HepG2 (cell line): ENCODE results near the gene TMEM19. TPM values are rescaled to one million over a fixed set of nuclear protein-coding genes. Genes with fewer than 3 reads are reported as not detected.

Experiments used
- CREM ChIP-seq, 2 experiments: sonication (generic) in 1 of 2; formaldehyde crosslinking in 1 of 2; IDR thresholded peaks; 2 replicates each; pipeline versions ENCODE4 v1.4.0 to v1.6.1; 2016 to 2020; ENCODE audit warnings: antibody characterized with exemption in 1 of 2, mild to moderate bottlenecking in 1 of 2, missing genetic modification reagents in 1 of 2
- GLI4 ChIP-seq: sonication (generic); formaldehyde crosslinking; IDR thresholded peaks from 2 replicates; pipeline ENCODE4 v1.5.1; 2020; ENCODE audit warnings: missing genetic modification reagents, mild to moderate bottlenecking, moderate library complexity, borderline replicate concordance
- KDM2A ChIP-seq: sonication (generic); formaldehyde crosslinking; IDR thresholded peaks from 2 replicates; pipeline ENCODE4 v1.4.0; 2020; ENCODE audit warnings: low read depth, missing genetic modification reagents, borderline replicate concordance
- MED13 ChIP-seq: sonication (generic); formaldehyde crosslinking; IDR thresholded peaks from 2 replicates; pipeline ENCODE4 v1.5.0; 2020; ENCODE audit warnings: missing genetic modification reagents
- NFE2 ChIP-seq: sonication (generic); formaldehyde crosslinking; IDR thresholded peaks from 2 replicates; pipeline ENCODE4 v1.4.0; 2020; ENCODE audit warnings: missing genetic modification reagents
- RBAK ChIP-seq: sonication (generic); formaldehyde crosslinking; IDR thresholded peaks from 2 replicates; pipeline ENCODE4 v1.5.1; 2020; ENCODE audit warnings: mild to moderate bottlenecking, missing genetic modification reagents
- REPIN1 ChIP-seq: sonication (generic); formaldehyde crosslinking; IDR thresholded peaks from 2 replicates; pipeline ENCODE4 v1.8.0; 2022; ENCODE audit warnings: missing genetic modification reagents, low read depth, mild to moderate bottlenecking, borderline replicate concordance
- XRCC5 ChIP-seq: fragments of 200-400 bp; formaldehyde crosslinking; optimal IDR thresholded peaks from 2 replicates; pipeline ENCODE3; 2017; ENCODE audit warnings: mild to moderate bottlenecking, low read length
- YEATS4 ChIP-seq: sonication (generic); formaldehyde crosslinking; IDR thresholded peaks from 2 replicates; pipeline ENCODE4 v1.4.0; 2020; ENCODE audit warnings: missing genetic modification reagents, borderline replicate concordance
- ZMYM4 ChIP-seq: sonication (generic); formaldehyde crosslinking; IDR thresholded peaks from 2 replicates; pipeline ENCODE4 v1.8.1; 2023; ENCODE audit warnings: mild to moderate bottlenecking, missing genetic modification reagents
- ZNF570 ChIP-seq: sonication (generic); formaldehyde crosslinking; IDR thresholded peaks from 2 replicates; pipeline ENCODE4 v1.4.0; 2020; ENCODE audit warnings: mild to moderate bottlenecking, missing genetic modification reagents, borderline replicate concordance
- ZNF788 ChIP-seq: sonication (generic); formaldehyde crosslinking; IDR thresholded peaks from 2 replicates; pipeline ENCODE4 v1.5.0; 2020; ENCODE audit warnings: mild to moderate bottlenecking, missing genetic modification reagents, borderline replicate concordance
- ZNF83 ChIP-seq: sonication (generic); formaldehyde crosslinking; IDR thresholded peaks from 2 replicates; pipeline ENCODE4 v1.4.0; 2020; ENCODE audit warnings: missing genetic modification reagents, mild to moderate bottlenecking, borderline replicate concordance
- polyA plus RNA-seq, 8 experiments: library from polyadenylated mRNA; depleted of rRNA in 3 of 8; stranded (reverse) in 7 of 8; unstranded in 1 of 8; fragments of >200 nt; fragmentation: Illumina TruSeq in 4 of 8; extraction: Trizol in 4 of 8; gene quantifications; 2 replicates each; pipeline versions ENCODE4 v1.2.1 to v1.2.3, GENCODE V29; 2011 to 2016; ENCODE audit warnings: low read depth in 4 of 8, missing spikeins in 1 of 8, mixed read lengths in 1 of 8; ENCODE audit not compliant: insufficient read depth in 1 of 8
- total RNA-seq, 5 experiments: library from RNA; depleted of rRNA; stranded (reverse); fragments of >200 nt; fragmentation: Illumina TruSeq; extraction: Trizol; gene quantifications; 2 replicates each; pipeline ENCODE4 v1.2.3, GENCODE V29; 2016; ENCODE audit warnings: low read depth in 1 of 5
- TF ChIP-seq, protein P1 (sequence below): sonication (generic); formaldehyde crosslinking; IDR thresholded peaks from 2 replicates; pipeline ENCODE4 v1.4.0; 2020; ENCODE audit warnings: missing genetic modification reagents, borderline replicate concordance
- TF ChIP-seq, protein P2 (sequence below): sonication (generic); formaldehyde crosslinking; IDR thresholded peaks from 2 replicates; pipeline ENCODE4 v1.4.0; 2020; ENCODE audit warnings: low read depth, mild to moderate bottlenecking, missing genetic modification reagents
- TF ChIP-seq, protein P3 (sequence below): sonication (generic); formaldehyde crosslinking; IDR thresholded peaks from 2 replicates; pipeline ENCODE4 v1.8.0; 2022; ENCODE audit warnings: mild to moderate bottlenecking, missing genetic modification reagents
- TF ChIP-seq, protein P4 (sequence below): sonication (generic); formaldehyde crosslinking; IDR thresholded peaks from 2 replicates; pipeline ENCODE4 v1.5.1; 2020; ENCODE audit warnings: missing genetic modification reagents, mild to moderate bottlenecking, borderline replicate concordance

Gene TMEM19
- total and polyA plus RNA-seq, 2 of the 13 experiments (the other 11 are each of a cell fraction or from before 2014, with no cell fraction given) = 16.9 to 22.5 TPM

- no peak for TF ChIP-seq ZNF570
- TF ChIP-seq, protein P1, sequence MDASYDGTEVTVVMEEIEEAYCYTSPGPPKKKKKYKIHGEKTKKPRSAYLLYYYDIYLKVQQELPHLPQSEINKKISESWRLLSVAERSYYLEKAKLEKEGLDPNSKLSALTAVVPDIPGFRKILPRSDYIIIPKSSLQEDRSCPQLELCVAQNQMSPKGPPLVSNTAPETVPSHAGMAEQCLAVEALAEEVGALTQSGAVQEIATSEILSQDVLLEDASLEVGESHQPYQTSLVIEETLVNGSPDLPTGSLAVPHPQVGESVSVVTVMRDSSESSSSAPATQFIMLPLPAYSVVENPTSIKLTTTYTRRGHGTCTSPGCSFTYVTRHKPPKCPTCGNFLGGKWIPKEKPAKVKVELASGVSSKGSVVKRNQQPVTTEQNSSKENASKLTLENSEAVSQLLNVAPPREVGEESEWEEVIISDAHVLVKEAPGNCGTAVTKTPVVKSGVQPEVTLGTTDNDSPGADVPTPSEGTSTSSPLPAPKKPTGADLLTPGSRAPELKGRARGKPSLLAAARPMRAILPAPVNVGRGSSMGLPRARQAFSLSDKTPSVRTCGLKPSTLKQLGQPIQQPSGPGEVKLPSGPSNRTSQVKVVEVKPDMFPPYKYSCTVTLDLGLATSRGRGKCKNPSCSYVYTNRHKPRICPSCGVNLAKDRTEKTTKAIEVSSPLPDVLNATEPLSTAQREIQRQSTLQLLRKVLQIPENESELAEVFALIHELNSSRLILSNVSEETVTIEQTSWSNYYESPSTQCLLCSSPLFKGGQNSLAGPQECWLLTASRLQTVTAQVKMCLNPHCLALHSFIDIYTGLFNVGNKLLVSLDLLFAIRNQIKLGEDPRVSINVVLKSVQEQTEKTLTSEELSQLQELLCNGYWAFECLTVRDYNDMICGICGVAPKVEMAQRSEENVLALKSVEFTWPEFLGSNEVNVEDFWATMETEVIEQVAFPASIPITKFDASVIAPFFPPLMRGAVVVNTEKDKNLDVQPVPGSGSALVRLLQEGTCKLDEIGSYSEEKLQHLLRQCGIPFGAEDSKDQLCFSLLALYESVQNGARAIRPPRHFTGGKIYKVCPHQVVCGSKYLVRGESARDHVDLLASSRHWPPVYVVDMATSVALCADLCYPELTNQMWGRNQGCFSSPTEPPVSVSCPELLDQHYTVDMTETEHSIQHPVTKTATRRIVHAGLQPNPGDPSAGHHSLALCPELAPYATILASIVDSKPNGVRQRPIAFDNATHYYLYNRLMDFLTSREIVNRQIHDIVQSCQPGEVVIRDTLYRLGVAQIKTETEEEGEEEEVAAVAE (CRISPR knock-in tag) = peak; percentile 79; the same call in 1 of the 2 replicates
- TF ChIP-seq, protein P2, sequence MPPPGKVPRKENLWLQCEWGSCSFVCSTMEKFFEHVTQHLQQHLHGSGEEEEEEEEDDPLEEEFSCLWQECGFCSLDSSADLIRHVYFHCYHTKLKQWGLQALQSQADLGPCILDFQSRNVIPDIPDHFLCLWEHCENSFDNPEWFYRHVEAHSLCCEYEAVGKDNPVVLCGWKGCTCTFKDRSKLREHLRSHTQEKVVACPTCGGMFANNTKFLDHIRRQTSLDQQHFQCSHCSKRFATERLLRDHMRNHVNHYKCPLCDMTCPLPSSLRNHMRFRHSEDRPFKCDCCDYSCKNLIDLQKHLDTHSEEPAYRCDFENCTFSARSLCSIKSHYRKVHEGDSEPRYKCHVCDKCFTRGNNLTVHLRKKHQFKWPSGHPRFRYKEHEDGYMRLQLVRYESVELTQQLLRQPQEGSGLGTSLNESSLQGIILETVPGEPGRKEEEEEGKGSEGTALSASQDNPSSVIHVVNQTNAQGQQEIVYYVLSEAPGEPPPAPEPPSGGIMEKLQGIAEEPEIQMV (CRISPR knock-in tag) = peak; percentile 71
- TF ChIP-seq ZMYM4 (CRISPR knock-in tag) = peak; percentile 95
- TF ChIP-seq ZNF788 (CRISPR knock-in tag) = peak; percentile 88
- peak; percentile 80 for TF ChIP-seq XRCC5
- TF ChIP-seq, protein P3, sequence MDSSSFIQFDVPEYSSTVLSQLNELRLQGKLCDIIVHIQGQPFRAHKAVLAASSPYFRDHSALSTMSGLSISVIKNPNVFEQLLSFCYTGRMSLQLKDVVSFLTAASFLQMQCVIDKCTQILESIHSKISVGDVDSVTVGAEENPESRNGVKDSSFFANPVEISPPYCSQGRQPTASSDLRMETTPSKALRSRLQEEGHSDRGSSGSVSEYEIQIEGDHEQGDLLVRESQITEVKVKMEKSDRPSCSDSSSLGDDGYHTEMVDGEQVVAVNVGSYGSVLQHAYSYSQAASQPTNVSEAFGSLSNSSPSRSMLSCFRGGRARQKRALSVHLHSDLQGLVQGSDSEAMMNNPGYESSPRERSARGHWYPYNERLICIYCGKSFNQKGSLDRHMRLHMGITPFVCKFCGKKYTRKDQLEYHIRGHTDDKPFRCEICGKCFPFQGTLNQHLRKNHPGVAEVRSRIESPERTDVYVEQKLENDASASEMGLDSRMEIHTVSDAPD (CRISPR knock-in tag) = no peak
- TF ChIP-seq GLI4 (CRISPR knock-in tag) = no peak
- no peak for TF ChIP-seq MED13 (CRISPR knock-in tag)
- TF ChIP-seq, protein P4, sequence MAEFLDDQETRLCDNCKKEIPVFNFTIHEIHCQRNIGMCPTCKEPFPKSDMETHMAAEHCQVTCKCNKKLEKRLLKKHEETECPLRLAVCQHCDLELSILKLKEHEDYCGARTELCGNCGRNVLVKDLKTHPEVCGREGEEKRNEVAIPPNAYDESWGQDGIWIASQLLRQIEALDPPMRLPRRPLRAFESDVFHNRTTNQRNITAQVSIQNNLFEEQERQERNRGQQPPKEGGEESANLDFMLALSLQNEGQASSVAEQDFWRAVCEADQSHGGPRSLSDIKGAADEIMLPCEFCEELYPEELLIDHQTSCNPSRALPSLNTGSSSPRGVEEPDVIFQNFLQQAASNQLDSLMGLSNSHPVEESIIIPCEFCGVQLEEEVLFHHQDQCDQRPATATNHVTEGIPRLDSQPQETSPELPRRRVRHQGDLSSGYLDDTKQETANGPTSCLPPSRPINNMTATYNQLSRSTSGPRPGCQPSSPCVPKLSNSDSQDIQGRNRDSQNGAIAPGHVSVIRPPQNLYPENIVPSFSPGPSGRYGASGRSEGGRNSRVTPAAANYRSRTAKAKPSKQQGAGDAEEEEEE (CRISPR knock-in tag) = no peak
- TF ChIP-seq NFE2 (CRISPR knock-in tag) = no peak
- no peak for TF ChIP-seq RBAK
- peak; percentile 91 for TF ChIP-seq KDM2A
- TF ChIP-seq ZNF83 (CRISPR knock-in tag) = no peak
- TF ChIP-seq CREM (IDR thresholded peaks at IDR 0.05) = peak; percentile 19; the same call in 1 of the 2 replicates
- no peak for TF ChIP-seq CREM (CRISPR knock-in tag; IDR thresholded peaks at IDR 0.05)
- peak; percentile 77 for TF ChIP-seq REPIN1 (CRISPR knock-in tag)
- TF ChIP-seq YEATS4 (CRISPR knock-in tag) = peak; percentile 91; the same call in 1 of the 2 replicates
Measured at GRCh38 chr12:71685914-71686657, at the start of gene TMEM19 (continued).
